Activated CD4-positive, alpha-beta T cell treated with anti-CD3 and anti-CD28 coated beads for 24 hours (primary cell): Measurements from ENCODE around the gene SIN3A.
"Not testable (repeated sequence)": the region's sequence is repeated elsewhere in the genome, so short reads cannot be mapped to it uniquely, and the experiment has no call there.

Experiments
- DNase-seq, 2 donors: peaks; one replicate each; pipeline ENCODE4 v3.0.0-alpha.2; 2020; ENCODE audit warnings: low read depth in 2 of 2

The SIN3A gene

DNA sequence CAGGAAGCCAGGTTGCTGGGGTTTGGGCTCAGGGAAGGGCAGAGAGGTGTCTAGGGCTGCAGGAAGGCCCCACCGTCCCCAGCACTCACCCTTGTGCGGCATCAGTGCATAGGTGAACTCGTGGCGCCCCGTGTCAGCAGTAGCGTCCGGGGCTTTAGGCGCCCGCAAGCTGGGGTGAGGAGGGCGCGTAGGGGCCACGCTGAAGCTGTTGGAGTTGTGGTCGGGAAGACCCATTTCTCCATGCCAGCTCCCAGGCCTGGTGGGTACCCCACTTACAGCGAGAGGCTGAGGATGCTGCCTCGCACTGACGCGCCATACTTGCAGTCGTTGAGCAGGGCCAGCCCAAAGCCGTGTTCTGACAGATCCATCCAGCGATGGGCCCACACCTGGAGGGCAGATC, 95.0 kb downstream of the SIN3A start:
- DNase-seq: no peak

DNA sequence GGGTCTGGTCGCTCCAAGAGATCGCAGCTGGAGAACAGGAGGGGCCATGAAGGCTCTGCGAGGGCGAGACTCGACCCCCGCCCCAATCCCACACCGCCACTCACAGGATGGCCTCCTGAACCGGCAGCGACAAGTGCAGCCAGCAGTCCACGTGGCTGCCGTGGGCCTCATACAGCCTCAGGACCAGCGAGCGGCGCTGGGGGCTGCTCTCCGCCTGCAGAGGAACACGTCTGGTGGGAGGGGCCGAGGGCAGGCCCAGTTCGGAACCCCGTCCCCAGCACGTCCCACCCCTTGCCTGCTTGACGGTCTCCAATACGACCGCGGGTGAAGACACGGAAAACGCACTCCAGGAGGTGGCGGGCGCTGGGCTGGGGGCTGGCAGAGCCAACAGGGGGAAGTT, 95.5 kb downstream of the SIN3A start:
- no peak for DNase-seq

DNA sequence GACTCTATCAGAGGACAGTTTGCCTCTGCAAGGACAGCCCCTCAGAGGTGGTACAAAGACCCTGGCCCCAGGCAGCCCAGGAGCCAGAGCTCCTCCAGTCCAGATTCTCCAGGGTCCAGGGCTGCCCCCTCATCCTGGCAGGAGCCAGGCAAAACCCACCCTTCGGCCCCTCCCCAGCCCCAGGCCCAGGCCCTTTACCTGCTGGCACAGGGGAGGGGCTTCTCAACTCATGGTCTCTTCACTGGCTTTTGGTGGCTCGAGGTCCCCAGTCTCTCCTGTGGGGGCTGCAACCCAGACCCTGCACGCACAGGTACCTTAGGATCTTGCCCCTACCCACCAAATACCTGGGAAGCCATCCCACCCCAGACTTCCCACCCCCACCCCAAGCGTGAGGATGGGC, 96.1 kb downstream of the SIN3A start:
- DNase-seq: no peak

DNA sequence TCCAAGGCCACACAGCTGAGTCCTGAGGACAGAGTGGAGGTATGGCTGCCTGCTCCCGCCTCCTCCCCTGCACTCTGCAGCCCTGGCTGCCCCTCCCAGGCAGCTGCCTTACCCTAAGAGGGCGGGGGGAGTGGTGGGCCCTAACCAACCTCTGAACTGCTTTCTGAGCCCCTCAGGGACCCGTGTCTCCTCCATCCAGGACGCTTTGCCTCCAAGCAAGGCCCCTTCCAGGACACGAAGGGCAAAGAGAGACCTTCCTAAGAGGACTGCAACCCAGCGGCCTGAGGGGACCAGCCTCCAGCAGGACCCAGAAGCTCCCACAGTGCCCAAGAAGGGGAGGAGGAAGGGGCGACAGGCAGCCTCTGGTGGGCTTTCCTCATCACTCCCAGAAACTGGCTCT, 97.0 kb downstream of the SIN3A start:
- no peak for DNase-seq

DNA sequence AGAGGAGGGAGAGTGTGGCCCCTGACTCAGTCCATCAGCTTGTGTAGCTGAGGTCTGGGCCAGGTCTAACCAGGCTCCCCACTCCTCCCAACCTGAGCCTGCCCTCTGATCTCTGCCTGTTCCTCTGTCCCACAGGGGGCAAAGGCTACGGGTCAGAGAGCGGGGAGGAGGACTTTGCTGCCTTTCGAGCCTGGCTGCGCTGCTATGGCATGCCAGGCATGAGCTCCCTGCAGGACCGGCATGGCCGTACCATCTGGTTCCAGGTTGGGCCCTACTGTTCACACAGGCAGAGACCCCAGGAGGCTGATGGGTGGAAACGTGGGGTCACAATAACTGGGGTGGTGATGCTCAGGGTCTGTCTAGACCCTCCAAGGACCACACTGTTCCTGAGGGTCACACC, 97.9 kb downstream of the SIN3A start:
- DNase-seq: no peak

DNA sequence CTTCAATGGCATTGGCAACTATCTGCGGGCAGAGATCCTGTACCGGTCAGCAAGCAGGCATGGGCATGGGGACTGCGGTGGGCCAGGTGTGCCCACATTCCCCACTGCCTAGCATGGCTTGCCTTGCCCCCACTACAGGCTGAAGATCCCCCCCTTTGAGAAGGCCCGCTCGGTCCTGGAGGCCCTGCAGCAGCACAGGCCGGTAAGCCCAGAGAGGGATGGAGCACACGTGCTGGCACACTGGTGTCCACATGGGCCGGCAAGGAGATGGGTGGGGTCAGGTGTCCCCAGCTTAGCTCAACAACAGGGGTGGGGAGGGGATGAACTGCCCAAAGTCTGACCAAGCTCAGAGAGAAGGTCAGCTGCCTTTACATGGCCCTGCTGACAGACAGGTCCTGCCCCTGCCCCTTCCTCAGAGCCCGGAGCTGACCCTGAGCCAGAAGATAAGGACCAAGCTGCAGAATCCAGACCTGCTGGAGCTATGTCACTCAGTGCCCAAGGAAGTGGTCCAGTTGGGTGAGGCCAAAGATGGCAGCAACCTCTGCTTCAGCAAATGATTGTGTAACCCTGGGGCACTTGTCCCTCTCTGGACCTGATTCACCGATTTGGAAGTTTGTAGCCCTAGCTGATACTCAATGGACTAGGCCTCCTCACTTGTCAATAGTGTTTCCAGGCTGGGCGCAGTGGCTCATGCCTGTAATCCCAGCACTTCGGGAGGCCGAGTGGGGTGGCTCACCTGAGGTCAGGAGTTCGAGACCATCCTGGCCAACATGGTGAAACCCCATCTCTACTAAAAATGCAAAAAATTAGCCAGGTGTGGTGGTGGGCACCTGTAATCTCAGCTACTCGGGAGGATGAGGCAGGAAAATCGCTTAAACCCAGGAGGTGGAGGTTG, 99.1 kb downstream of the SIN3A start:
- DNase-seq: no peak

DNA sequence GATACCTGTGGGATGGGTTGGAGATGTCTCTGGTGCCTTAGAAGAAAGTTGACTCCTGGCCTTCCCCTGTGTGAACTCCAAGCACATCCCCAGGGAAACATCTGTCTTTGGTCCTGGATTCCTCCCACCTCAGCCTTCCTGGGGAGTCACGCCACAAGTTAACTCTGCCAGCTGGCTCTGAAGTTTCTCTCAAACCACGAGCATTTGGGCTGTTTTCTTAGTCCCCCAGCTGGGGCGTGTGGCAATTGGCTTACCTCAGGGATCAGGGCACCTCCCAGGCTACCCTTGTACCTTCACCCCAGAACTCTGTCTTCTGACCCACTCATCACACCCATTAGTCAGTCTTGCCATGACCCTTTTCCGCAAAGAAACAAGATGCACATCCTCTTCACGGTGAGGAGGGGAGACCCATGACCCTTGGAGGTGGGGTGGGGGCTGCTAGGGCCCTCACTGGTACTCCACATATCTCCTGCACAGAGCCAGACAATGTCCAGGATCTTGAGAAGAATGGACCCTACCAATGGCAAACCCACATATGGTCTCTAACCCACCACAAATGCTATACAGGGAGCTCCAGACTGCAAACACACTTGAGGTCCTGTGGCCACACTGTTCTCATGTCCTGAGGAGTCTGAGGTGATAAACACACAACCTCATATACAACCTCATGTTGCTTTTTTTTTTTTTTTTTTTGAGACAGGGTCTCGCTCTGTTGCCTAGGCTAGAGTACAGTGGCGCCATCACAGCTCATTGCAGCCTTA, 100.7 kb downstream of the SIN3A start:
- DNase-seq: no peak

DNA sequence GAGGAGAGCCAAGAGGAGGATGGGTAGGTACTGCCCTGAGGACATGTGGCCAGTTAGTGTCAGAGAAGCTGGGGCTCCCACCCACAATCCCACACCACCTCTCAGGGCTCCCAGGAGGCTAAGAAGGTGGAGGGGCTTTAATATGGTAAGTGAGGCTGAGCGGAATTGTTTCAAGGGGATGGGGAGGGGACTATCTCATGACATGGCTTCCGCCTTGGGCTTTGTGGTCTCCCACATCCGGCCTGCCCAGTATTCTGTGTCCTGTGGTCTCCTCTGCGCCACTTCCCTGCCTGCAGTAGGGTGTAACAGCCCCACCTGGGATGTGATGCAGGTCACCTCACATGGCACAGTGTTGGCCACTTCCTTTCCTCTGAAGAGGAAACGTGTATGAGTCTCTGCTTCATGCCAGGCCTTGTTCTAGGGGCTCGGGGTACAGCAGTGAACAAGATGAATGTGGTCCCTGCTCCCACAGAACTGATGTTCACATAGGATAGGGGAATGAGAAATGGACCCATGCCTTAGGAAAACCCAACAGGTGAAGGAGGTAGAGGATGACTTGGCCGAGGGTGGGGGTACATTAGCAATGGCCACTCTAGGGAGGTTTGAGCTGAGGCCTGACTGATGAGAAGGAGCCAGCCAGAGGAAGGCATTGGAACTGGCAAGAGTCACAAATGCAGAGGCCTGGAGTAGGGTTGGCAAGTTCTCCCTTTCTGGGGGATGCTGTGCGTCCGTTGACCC, 101.5 kb downstream of the SIN3A start:
- peak in 1 of 2 donors; percentile 53 for DNase-seq

DNA sequence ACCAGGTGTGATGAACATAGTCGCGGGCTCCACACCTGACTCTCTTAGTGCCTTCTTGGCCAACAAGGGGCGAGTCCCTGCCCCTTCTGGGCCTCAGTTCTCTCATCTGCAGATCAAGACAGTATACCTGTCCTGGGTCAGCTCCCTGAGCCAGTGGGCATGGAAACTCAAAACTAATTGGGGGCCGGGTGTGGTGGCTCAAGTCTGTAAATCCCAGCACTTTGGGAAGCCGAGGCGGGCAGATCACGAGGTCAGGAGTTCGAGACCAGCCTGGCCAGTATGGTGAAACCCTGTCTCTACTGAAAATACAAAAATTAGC, 102.2 kb downstream of the SIN3A start:
- DNase-seq: not testable (repeated sequence)

DNA sequence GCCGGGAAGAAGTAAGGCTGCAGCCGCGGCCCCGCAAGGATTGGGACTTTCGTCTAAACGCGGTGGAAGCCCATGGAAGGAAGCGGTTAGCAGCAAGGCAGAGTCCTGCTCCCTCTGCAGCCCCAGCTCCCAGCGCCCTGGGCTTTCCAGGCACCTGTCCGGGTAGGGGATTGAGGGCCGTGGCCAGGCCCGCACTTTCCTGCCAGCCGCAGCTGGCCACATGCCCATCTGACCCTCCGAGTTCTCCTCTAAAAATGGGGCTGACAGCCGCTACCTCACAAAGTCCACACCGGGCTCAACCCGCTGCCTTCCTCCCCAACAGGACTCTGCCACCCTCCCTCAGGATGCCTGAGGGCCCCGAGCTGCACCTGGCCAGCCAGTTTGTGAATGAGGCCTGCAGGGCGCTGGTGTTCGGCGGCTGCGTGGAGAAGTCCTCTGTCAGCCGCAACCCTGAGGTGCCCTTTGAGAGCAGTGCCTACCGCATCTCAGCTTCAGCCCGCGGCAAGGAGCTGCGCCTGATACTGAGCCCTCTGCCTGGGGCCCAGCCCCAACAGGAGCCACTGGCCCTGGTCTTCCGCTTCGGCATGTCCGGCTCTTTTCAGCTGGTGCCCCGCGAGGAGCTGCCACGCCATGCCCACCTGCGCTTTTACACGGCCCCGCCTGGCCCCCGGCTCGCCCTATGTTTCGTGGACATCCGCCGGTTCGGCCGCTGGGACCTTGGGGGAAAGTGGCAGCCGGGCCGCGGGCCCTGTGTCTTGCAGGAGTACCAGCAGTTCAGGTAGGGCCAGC, 102.7 kb downstream of the SIN3A start:
- DNase-seq: no peak

DNA sequence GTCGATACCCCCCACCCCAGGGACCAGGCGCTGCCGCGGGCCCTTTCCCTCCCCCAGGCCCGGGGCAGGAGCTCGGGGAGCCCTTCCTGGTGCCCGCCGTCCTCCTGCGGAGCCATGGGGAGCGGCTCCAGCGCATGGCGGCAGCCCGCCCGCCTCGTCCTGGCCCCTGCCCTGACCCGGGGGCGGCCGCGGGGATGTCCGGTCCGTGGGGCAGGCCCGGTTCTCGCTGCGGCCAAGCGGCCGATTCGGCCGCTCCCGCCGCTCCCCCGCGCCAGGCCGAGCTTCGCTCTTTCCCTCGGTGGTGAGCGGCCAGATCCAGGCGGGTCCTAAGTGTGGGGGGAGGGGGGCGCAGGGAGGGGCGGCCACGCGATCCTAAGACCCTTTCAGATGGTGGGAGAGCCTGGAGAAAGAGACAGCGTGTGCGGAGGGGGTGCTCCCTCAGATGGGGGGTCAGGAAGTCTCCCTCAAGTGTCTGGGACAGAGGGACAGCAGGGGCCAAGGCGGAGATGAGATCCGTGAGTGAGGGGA, 103.4 kb downstream of the SIN3A start:
- DNase-seq: no peak

DNA sequence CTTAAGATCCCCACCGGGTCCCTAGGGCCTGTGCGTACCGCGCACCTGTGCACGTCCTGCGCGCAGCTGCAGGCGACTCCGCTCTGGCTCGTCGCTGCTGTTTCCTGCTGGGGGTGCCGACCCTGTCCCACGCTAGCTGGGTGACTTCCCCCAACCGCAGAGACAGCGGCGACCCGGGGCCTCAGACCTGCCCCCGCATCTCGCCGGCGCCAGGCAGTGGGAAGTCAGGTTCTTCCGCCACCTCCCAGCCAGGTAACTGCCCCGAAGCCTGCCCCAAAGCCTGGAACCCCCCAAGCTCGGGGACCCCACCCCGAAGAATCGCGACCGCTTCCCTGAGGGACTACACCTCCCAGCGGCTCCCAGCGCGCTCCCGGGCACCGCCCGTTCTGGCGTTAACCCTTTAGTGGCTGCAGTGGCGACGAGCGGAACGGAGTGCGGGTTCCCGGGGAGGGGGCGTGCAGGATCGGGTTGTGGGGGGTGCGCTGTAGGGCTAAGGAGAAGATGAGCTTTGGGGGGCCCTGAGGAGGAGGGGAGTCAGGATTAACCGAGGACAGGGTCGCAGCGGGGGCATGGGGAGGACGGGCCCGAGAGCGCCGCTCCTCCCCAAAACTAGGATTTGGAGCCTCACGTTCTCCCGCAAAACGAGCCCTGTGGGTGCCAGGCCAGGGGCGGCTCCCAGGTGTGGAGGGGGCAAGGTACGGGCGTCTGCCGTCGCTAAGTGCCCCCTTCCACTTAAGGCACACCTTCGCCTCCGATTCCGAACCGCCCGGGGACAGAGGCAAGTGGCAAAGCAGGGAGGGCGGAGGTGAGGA, 104.1 kb downstream of the SIN3A start:
- DNase-seq: peak in 1 of 2 donors; percentile 33

DNA sequence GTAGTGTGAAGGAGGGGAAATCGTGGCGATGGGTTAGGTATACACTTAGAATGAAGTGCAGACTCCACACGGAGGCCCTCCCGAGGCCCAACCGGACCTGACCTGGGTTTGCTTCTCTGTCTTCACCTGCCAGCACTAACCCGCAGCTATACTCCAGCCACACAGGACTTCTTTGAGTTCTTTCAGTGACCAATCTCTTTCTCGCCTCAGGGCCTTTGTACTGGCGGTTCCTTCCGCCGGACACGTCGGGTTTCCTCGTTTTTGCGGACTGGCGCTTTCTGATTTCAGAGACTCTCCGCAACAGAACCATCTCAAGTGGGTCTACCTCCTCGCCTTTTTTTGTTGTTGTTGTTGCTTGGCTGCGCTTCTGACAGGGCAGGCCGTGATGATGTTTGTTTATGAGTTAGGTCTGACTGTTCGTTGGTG, 104.7 kb downstream of the SIN3A start, which contains the start of gene NEIL1:
TSS of gene NEIL1 (plus strand) at position 244 of the 426 bp plus-strand sequence. CDS start 1,867 bp downstream, outside the sequence.
- no peak for DNase-seq

DNA sequence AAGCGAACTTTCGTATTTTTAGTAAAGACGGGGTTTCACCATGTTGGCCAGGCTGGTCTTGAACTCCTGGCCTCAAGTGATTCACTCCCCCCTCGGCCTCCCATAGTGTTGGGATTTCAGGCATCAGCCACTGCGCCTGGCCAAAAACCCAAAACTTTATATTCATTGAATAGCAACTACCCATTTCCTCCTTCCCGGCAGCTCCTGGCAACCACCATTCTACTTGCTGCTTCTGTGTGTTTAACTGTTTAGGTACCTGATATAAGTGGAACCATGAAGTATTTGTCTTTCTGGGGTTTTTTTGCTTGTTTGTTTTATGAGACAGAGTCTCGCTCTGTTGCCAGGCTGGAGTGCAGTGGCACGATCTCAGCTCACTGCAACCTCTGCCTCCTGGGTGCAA, 107.5 kb downstream of the SIN3A start:
- not testable (repeated sequence) for DNase-seq

DNA sequence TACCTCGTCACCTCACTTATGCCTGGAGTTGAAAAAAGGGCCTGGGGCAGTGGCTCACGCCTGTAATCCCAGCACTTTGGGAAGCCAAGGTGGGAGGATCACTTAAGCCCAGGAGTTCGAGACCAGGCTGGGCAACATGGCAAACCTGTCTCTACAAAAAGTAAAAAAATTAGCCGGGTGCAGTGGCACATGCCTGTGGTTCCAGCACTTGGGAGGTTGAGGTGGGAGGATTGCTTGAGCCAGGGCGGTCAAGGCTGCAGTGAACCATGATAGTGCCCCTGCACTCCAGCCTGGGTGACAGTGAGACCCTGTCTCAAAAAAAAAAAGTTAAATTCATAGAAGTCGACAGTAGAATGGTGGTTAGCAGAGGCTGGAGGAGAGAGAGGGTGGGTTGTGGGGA, 109.3 kb downstream of the SIN3A start:
- no peak for DNase-seq

DNA sequence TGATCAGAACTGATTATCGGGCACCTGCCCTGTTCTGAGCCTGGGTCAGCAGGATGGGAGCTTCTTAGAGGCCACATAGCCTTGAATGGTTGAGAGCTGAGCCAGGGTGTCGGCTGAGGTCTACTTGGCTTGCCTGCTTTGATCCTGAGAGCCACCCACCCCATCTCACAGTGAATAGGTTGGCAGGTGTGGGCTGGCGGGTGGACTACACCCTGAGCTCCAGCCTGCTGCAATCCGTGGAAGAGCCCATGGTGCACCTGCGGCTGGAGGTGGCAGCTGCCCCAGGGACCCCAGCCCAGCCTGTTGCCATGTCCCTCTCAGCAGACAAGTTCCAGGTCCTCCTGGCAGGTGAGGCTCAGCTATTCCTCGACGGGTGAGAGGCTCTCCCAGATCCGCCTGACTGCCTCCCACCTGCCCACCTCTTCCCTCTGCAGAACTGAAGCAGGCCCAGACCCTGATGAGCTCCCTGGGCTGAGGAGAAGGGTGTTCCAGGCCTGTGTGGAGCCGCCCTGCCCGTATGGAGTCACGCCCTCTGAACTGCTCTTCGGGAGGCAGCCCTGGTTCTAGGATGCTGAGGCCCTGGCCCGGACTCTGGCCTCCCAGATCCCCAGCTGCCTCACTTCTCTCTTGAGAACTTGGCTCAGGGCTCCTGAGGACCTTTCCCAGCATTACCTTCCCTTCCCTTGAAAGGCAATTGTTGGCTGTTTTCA, 111.8 kb downstream of the SIN3A start:
- DNase-seq: no peak

DNA sequence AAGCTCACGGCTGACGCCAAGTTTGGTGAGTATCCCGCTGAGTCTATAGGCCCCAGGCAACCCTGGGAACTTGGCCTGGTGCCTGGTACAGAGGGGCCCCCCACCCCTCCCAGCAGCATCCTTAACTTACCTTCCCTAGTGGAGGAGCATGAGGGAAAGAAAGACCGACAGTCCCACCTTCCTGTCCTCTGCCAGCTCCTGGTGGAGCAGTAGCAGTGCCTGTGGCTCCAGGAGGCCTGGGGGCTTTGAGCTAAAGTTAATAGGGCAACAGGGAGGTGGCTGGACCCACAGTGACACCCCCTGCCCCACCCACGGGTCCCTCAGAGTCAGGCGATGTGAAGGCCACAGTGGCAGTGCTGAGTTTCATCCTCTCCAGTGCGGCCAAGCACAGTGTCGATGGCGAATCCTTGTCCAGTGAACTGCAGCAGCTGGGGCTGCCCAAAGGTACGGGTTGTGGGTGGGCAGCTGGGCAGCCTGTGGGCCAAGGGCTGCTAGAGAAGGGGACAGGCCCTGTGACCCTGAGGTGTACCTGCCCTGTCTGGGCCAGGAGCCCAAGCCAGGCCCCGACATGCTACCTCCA, 112.7 kb downstream of the SIN3A start:
- DNase-seq: no peak

DNA sequence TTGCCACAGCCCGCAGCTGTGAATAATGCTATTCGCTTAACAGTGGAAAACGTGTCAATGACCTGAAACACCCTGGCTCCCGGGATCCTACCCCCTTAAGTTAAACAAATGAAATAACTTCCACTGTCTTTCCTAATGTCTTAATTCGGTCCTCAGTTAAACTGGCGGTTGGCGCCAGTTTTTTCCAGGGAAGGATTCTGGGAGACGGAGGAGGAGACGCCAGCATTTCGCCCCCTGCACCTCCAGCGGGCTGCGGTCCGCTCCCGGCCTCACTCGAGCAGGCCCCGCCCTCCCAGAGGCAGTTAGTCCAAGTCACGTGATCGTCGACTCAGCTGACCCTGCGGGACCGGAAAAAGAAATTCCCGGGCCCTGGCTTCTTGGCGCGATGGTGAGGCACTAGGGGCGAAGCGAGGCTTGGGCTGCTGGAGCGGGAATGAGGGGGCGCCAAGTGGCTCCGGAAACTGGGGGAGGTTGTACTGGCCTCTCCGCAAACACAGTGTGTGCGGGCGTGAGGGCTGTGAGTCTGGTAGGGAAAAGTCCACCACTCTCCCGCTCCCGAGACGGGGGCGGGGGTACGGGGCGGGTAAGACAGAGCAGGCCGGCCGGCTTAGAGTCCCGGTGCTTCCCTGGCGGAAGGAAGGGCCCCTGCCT, 115.7 kb downstream of the SIN3A start, which contains the start of gene COMMD4:
TSS of gene COMMD4 (plus strand) at position 359 of the 651 bp plus-strand sequence. CDS start at position 386, 27 bp downstream.
- peak; percentile 76 to 85 for DNase-seq

DNA sequence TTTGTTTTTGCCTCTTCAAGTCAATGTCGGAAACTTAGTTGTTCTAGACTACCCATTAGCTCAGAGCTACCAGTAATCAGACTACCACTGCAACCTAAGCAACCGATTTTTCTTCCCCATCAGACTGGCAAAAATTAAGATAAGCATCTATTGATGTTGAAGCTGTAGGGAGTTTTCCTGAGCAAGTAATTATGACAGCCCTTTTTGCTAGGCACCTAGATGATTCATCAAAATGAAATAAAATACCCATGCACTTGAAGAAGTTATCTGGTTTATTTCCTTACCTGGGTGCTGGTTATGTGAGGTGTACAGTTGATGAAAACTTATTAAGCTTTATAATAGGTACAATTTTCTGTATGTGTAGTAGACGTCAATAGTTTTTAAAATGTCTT, 116.2 kb downstream of the SIN3A start:
- DNase-seq: no peak
